Spleen (tissue), 11 donors: ENCODE data around the gene GTF2A1. TPM values are rescaled to one million over a fixed set of nuclear protein-coding genes. Genes with fewer than 3 reads are reported as not detected.

Source experiments
- DNase-seq: peaks from one replicate; pipeline ENCODE4 v3.0.0-alpha.2; 2020
- H3K27ac ChIP-seq, 8 donors: fragments of 200-600 bp; sonication (generic) in 7 of 8; 1 replicate in 4 of 8; 2 replicates in 4 of 8; pipeline versions ENCODE4 v1.5.0 to v1.8.0; 2016 to 2021; ENCODE audit warnings: inconsistent platforms in 4 of 8, mild to moderate bottlenecking in 4 of 8, moderate library complexity in 1 of 8
- H3K27me3 ChIP-seq, 7 donors: fragments of 200-600 bp; sonication (generic) in 6 of 7; replicated peaks in 1 of 7; 1 replicate in 4 of 7; 2 replicates in 3 of 7; pipeline versions ENCODE4 v1.5.0 to v1.8.0; 2016 to 2021; ENCODE audit warnings: inconsistent platforms in 3 of 7, mild to moderate bottlenecking in 1 of 7
- H3K36me3 ChIP-seq, 6 donors: fragments of 200-600 bp; sonication (generic) in 5 of 6; 1 replicate in 4 of 6; 2 replicates in 2 of 6; pipeline versions ENCODE4 v1.5.0 to v1.8.0; 2016 to 2021; ENCODE audit warnings: inconsistent platforms in 2 of 6
- H3K4me1 ChIP-seq, 6 donors: fragments of 200-600 bp; sonication (generic) in 5 of 6; 1 replicate in 3 of 6; 2 replicates in 3 of 6; pipeline versions ENCODE4 v1.5.0 to v1.8.0; 2016 to 2021; ENCODE audit warnings: inconsistent platforms in 3 of 6
- H3K4me3 ChIP-seq, 8 donors: fragments of 200-600 bp; sonication (generic) in 7 of 8; 1 replicate in 4 of 8; 2 replicates in 4 of 8; pipeline versions ENCODE4 v1.5.0 to v1.8.0; 2016 to 2021; ENCODE audit warnings: inconsistent platforms in 4 of 8, mild to moderate bottlenecking in 4 of 8, moderate library complexity in 2 of 8
- H3K9me3 ChIP-seq, 8 donors: fragments of 200-600 bp; sonication (generic) in 7 of 8; 1 replicate in 4 of 8; 2 replicates in 4 of 8; pipeline versions ENCODE4 v1.5.0 to v1.8.0; 2016 to 2021; ENCODE audit warnings: inconsistent platforms in 4 of 8
- POLR2A ChIP-seq, 3 donors: fragments of 450-650 bp; IDR thresholded peaks; one replicate each; pipeline ENCODE4 v1.5.1; 2017; ENCODE audit warnings: antibody characterized with exemption in 3 of 3, mild to moderate bottlenecking in 1 of 3
- POLR2AphosphoS5 ChIP-seq, 3 donors: sonication (generic); formaldehyde crosslinking; IDR thresholded peaks; one replicate each; pipeline ENCODE4 v1.5.1; 2017; ENCODE audit warnings: antibody characterized with exemption in 3 of 3
- WGBS, 5 donors: extraction: QIAGEN DNeasy Blood & Tissue Kit in 3 of 5; methylation state at CpG; one replicate each; pipeline versions ENCODE4 v1.1.5 to v1.1.7; 2013 to 2018; 5-methylcytosine and 5-hydroxymethylcytosine counted together
- intact Hi-C: fragments of 100-400 bp; cut with DNase I; formaldehyde crosslinking; loops from one replicate; pipeline ENCODE4 v1.15.0; 2023; ENCODE audit warnings: low total_unique reads
- polyA plus RNA-seq, 3 donors: library from polyadenylated mRNA; stranded (reverse); fragments of 200-250 nt; gene quantifications; one replicate each; pipeline ENCODE4 v1.2.1, GENCODE V29; 2013
- total RNA-seq, 7 donors: library from RNA; depleted of rRNA in 3 of 7; stranded (reverse); fragments of >200 nt in 3 of 7; fragmentation: NEBNext Ultra II Directional in 4 of 7; extraction: Animal tissue kit (Norgen Biotek cat#: 25700) in 4 of 7; gene quantifications; one replicate each; pipeline versions ENCODE4 v1.1.0 to v1.2.1, GENCODE V29; 2016 to 2021
- TF ChIP-seq, protein P1 (sequence below), 11 experiments: fragments of 200-600 bp in 7 of 11; fragments of 450-650 bp in 4 of 11; sonication (generic) in 4 of 11; IDR thresholded peaks in 8 of 11; conservative IDR thresholded peaks in 3 of 11; 1 replicate in 7 of 11; 2 replicates in 4 of 11; pipeline versions ENCODE4 v1.4.0 to v1.8.0; 2016 to 2021; ENCODE audit warnings: antibody characterized with exemption in 11 of 11, inconsistent platforms in 4 of 11, mild to moderate bottlenecking in 1 of 11
- donor health status: healthy with polysubstance abuse.
- donor health status: DM: no; HTN: no; CAD: no; lungs with moderate emphysema.
- donor health status: DM: no; HTN: no; CAD: no.
- donor health status: Bipolar disorder and iron deficiency.
- donor health status: healthy.
- donor health status: DM: no; HTN: no; CAD: no.
- donor health status: DM: yes; HTN: yes; CAD: no.

GTF2A1 gene
- total and polyA plus RNA-seq, 10 donors, result 5.1 to 40.7 (median 27.5) TPM

DNA sequence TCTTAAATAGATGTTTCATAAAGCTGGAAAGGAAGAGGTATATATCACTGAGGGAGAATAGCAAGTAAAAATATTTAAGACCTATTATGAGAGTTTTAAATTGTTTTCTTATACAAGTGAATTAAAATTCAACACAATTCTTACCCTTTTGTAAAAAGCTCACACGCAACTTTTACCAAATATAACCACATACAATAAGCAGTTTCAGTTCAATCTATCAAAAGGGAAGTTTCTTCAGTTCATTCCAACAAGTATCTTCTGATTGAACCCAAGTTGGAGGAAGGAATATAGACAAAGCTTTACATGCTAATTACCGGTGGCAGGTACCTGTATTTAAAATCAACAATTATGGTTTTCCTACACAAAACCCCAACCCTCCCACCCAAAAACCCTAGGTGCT, 41.1 kb downstream of the GTF2A1 start:
- TF ChIP-seq POLR2A (IDR thresholded peaks at IDR 0.05) (no peak), POLR2AphosphoS5 (IDR thresholded peaks at IDR 0.05) (no peak)
- TF ChIP-seq, protein P1, sequence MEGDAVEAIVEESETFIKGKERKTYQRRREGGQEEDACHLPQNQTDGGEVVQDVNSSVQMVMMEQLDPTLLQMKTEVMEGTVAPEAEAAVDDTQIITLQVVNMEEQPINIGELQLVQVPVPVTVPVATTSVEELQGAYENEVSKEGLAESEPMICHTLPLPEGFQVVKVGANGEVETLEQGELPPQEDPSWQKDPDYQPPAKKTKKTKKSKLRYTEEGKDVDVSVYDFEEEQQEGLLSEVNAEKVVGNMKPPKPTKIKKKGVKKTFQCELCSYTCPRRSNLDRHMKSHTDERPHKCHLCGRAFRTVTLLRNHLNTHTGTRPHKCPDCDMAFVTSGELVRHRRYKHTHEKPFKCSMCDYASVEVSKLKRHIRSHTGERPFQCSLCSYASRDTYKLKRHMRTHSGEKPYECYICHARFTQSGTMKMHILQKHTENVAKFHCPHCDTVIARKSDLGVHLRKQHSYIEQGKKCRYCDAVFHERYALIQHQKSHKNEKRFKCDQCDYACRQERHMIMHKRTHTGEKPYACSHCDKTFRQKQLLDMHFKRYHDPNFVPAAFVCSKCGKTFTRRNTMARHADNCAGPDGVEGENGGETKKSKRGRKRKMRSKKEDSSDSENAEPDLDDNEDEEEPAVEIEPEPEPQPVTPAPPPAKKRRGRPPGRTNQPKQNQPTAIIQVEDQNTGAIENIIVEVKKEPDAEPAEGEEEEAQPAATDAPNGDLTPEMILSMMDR (IDR thresholded peaks at IDR 0.05 in 8 of 11, conservative IDR thresholded peaks at IDR 0.05 in 3 of 11), result no peak
- H3K27ac ChIP-seq, result peak overlapping the region in 4 of 8 donors; percentile 75 to 82 (median 78)
- no peak for DNase-seq
- peaks cover 0 to 61% (median 8%) of the 10 kb centered on the region in 6 donors for H3K36me3 ChIP-seq
- no peaks in the 10 kb centered on the region for H3K27me3 ChIP-seq
- intact Hi-C loops, result no loop called here
- 57 to 83% (median 71%) methylated on average over 2 of the region's 2 CpGs for WGBS, 5 donors
- peaks cover 7 to 67% (median 37%) of the 10 kb centered on the region in 6 donors for H3K4me1 ChIP-seq
- H3K9me3 ChIP-seq, result no peaks in the 10 kb centered on the region
- no peak overlapping the region for H3K4me3 ChIP-seq

DNA sequence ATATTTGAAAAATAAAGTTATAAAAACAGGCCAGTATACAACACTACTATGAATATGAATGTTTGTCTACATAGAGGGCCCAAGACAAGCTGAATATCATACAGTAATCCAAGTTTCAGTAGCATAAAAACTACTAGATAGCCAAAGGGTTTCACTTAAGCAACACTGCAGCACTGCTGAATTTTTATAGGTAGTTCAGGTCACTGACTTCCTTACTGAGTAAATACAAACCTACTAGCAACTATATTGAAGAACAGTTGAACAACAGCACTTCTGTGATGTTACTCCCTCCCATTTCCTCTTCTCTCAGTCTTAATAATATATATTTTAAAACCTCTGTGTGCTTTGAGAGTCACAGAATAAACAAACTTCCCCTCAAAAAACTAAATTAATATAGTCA, 42.7 kb downstream of the GTF2A1 start:
- TF ChIP-seq, protein P1 (IDR thresholded peaks at IDR 0.05 in 8 of 11, conservative IDR thresholded peaks at IDR 0.05 in 3 of 11), result no peak
- no peak for TF ChIP-seq POLR2AphosphoS5 (IDR thresholded peaks at IDR 0.05)
- no peak for TF ChIP-seq POLR2A (IDR thresholded peaks at IDR 0.05)
- Histone ChIP-seq H3K4me1 (peaks cover 7 to 65% (median 36%) of the 10 kb centered on the region in 6 donors), H3K9me3 (no peaks in the 10 kb centered on the region), H3K27ac (peak overlapping the region; percentile 49 to 82 (median 71)), H3K27me3 (no peaks in the 10 kb centered on the region), H3K36me3 (peaks cover 0 to 45% (median 3%) of the 10 kb centered on the region in 6 donors), H3K4me3 (no peak overlapping the region)
- DNase-seq, result no peak
- intact Hi-C loops, result no loop called here

DNA sequence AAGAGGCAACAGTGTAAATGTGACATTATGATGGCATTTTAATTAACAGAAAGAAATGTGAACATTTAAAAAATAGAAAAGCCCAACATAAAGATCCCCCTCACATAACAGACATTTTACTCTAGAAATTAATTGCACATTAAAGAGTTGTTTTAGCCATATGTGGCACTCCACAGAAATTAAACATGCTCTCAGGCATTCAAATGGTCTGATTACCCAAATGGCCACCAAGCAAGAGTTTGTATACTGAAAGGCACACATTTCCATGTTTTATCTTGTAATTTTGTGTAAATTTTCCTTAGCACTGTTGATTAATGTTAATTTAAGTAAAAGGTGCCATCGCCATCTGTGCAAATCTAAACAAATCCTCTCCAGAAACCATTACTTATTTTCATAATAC, 43.5 kb downstream of the GTF2A1 start:
- H3K36me3 ChIP-seq, result peaks cover 0 to 37% (median under 1%) of the 10 kb centered on the region in 6 donors
- DNase-seq, result no peak
- peak overlapping the region; percentile 49 to 82 (median 71) for H3K27ac ChIP-seq
- TF ChIP-seq POLR2A (IDR thresholded peaks at IDR 0.05), result no peak
- TF ChIP-seq, protein P1 (IDR thresholded peaks at IDR 0.05 in 8 of 11, conservative IDR thresholded peaks at IDR 0.05 in 3 of 11), result no peak
- TF ChIP-seq POLR2AphosphoS5 (IDR thresholded peaks at IDR 0.05), result no peak
- WGBS, 5 donors, result 72 to 88% (median 81%) methylated on average over 1 of the region's 1 CpG
- peak overlapping the region in 2 of 8 donors; percentile 5 to 44 for H3K4me3 ChIP-seq
- intact Hi-C loops, result no loop called here
- H3K4me1 ChIP-seq, result peaks cover 7 to 65% (median 33%) of the 10 kb centered on the region in 6 donors
- no peaks in the 10 kb centered on the region for H3K27me3 ChIP-seq
- H3K9me3 ChIP-seq, result no peaks in the 10 kb centered on the region

DNA sequence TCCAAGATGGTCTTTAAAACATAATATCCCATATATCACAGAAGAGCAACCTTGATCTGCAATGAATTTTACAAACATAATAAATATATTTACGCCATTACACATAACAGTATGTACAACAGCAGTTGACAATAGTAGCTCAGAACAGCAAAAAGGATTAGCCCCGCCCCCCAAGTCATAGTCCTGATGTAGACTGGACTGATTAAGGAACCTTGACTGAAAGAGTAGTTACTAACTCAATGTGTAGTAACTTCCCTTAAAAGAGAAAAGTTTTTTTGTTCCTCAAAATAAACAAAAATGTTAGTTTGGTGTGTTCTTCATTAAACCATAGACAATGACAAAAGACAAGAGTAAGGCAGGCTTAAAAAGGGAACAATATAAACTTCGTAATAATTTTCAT, 44.5 kb downstream of the GTF2A1 start:
- Histone ChIP-seq H3K27me3 (no peaks in the 10 kb centered on the region), H3K27ac (peak overlapping the region in 7 of 8 donors; percentile 59 to 82 (median 75)), H3K4me1 (peaks cover 7 to 72% (median 33%) of the 10 kb centered on the region in 6 donors), H3K4me3 (no peak overlapping the region), H3K9me3 (no peaks in the 10 kb centered on the region), H3K36me3 (peaks cover 0 to 27% (median 0%) of the 10 kb centered on the region in 6 donors)
- TF ChIP-seq POLR2A (IDR thresholded peaks at IDR 0.05) (no peak), POLR2AphosphoS5 (IDR thresholded peaks at IDR 0.05) (no peak)
- TF ChIP-seq, protein P1 (IDR thresholded peaks at IDR 0.05 in 8 of 11, conservative IDR thresholded peaks at IDR 0.05 in 3 of 11), result no peak
- no peak for DNase-seq
- intact Hi-C loops, result no loop called here
- WGBS, 5 donors, result 71 to 89% (median 78%) methylated on average over 3 of the region's 3 CpGs
